ENCODE data around the gene PHACTR4.

DNA sequence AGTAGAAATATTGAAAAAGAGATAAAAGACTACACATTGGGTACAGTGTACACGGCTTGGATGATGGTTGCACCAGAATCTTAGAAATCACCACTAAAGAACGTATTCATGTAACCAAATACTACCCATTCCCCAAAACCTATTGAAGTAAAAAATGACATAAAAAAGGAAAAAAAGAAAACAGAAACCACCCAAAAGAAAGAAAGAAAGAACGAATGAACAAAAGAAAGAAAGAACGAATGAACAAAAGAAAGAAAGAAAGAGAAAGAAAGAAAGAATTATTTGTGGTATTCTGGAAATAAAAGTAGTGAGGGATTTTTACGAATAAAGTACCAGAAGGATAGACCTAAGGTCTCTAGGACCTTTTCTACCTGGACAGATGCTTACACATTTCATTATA lies 42.1 kb downstream of the PHACTR4 start:
- TF ChIP-seq CTCF (IDR thresholded peaks at IDR 0.05; ENCODE audit: extremely low read depth in 1 of 2, insufficient read depth in 1 of 2, low read depth in 1 of 2, low read length in 2 of 2) = no peak
- TF ChIP-seq MYC (IDR thresholded peaks at IDR 0.05; ENCODE audit: low read depth, low read length) = no peak
- no peak for TF ChIP-seq EZH2 (IDR thresholded peaks at IDR 0.05; ENCODE audit: borderline replicate concordance, low read depth, low read length, severe bottlenecking)
- TF ChIP-seq JUN (IDR thresholded peaks at IDR 0.05; ENCODE audit: borderline replicate concordance, insufficient read depth, insufficient read length, low read depth) = no peak
- TF ChIP-seq POLR2A (IDR thresholded peaks at IDR 0.05; ENCODE audit: low read depth, low read length) = no peak
- TF ChIP-seq POLR2AphosphoS5 (IDR thresholded peaks at IDR 0.05; ENCODE audit: insufficient read depth, low read depth, low read length) = no peak
- no peak for TF ChIP-seq MAX (IDR thresholded peaks at IDR 0.05; ENCODE audit: insufficient read depth, insufficient read length)

All from endothelial cell of umbilical vein (primary cell).